Uterus (tissue), 4 donors: ENCODE data around the gene MAGEA12. TPM values are rescaled to one million over a fixed set of nuclear protein-coding genes. Genes with fewer than 3 reads are reported as not detected.
"Not testable (repeated sequence)": the region's sequence is repeated elsewhere in the genome, so short reads cannot be mapped to it uniquely, and the experiment has no call there.

Source experiments
- DNase-seq, 2 donors: peaks; one replicate each; pipeline ENCODE4 v3.0.0-alpha.2; 2019 to 2020
- H3K27ac ChIP-seq, 2 donors: fragments of 200-600 bp; sonication (generic); 1 replicate in 1 of 2; 2 replicates in 1 of 2; pipeline ENCODE4 v1.5.1; 2016 to 2018
- H3K27me3 ChIP-seq, 2 donors: fragments of 200-600 bp; sonication (generic); one replicate each; pipeline ENCODE4 v1.5.1; 2018 to 2019; ENCODE audit warnings: control low read depth in 1 of 2
- H3K36me3 ChIP-seq, 2 donors: fragments of 200-600 bp; sonication (generic); one replicate each; pipeline ENCODE4 v1.5.1; 2019; ENCODE audit warnings: control low read depth in 1 of 2
- H3K4me1 ChIP-seq, 2 donors: fragments of 200-600 bp; sonication (generic); one replicate each; pipeline ENCODE4 v1.5.1; 2018 to 2019; ENCODE audit warnings: control low read depth in 1 of 2
- H3K4me3 ChIP-seq, 2 donors: fragments of 200-600 bp; sonication (generic); 1 replicate in 1 of 2; 2 replicates in 1 of 2; pipeline ENCODE4 v1.5.1; 2018 to 2019; ENCODE audit warnings: mild to moderate bottlenecking in 1 of 2
- H3K9me3 ChIP-seq, 2 donors: fragments of 200-600 bp; sonication (generic); one replicate each; pipeline ENCODE4 v1.5.1; 2019; ENCODE audit warnings: control low read depth in 1 of 2
- CTCF ChIP-seq, 4 experiments: fragments of 200-600 bp in 2 of 4; fragments of 450-650 bp in 2 of 4; sonication (generic) in 2 of 4; IDR thresholded peaks; one replicate each; pipeline ENCODE4 v1.5.1; 2016 to 2019; ENCODE audit warnings: antibody characterized with exemption in 4 of 4, mild to moderate bottlenecking in 2 of 4, moderate library complexity in 1 of 4
- POLR2A ChIP-seq, 2 donors: fragments of 450-650 bp; IDR thresholded peaks; one replicate each; pipeline ENCODE4 v1.6.1; 2016; ENCODE audit warnings: antibody characterized with exemption in 2 of 2, mild to moderate bottlenecking in 1 of 2, moderate library complexity in 1 of 2
- intact Hi-C: fragments of 100-400 bp; cut with DNase I; formaldehyde crosslinking; loops from one replicate; pipeline ENCODE4 v1.15.1; 2023; ENCODE audit warnings: low total_unique reads
- total RNA-seq, 4 donors: library from RNA; depleted of rRNA in 3 of 4; stranded (reverse); fragments of >200 nt in 3 of 4; gene quantifications; one replicate each; pipeline versions ENCODE4 v1.1.0 to v1.2.4, GENCODE V29; 2014 to 2023
- donor health status: DM: yes; HTN: yes; CAD: no.

MAGEA12 gene, protein sequence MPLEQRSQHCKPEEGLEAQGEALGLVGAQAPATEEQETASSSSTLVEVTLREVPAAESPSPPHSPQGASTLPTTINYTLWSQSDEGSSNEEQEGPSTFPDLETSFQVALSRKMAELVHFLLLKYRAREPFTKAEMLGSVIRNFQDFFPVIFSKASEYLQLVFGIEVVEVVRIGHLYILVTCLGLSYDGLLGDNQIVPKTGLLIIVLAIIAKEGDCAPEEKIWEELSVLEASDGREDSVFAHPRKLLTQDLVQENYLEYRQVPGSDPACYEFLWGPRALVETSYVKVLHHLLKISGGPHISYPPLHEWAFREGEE
- total RNA-seq, result not detected

GRCh38 chrX:152733261-152733975 lies at the start of gene MAGEA12, which contains the start of gene CSAG1:
Gene MAGEA12, plus strand, starts transcription at chrX:152733757. Its CDS starts 2,405 bp downstream, at chrX:152736162.
Gene CSAG1, minus strand, starts transcription at chrX:152733721. Its CDS starts 1,261 bp downstream, at chrX:152732460.
- Histone ChIP-seq H3K27ac (no peak within 1 kb of the TSS), H3K36me3 (no peaks in the 10 kb centered on the region), H3K4me3 (no peak within 1 kb of the TSS), H3K27me3 (no peaks in the 10 kb centered on the region), H3K4me1 (no peaks in the 10 kb centered on the region), H3K9me3 (no peaks in the 10 kb centered on the region)
- intact Hi-C loops, result no loop called here
- no peak for DNase-seq
- TF ChIP-seq CTCF (IDR thresholded peaks at IDR 0.05) (no peak), POLR2A (IDR thresholded peaks at IDR 0.05) (no peak)

DNA sequence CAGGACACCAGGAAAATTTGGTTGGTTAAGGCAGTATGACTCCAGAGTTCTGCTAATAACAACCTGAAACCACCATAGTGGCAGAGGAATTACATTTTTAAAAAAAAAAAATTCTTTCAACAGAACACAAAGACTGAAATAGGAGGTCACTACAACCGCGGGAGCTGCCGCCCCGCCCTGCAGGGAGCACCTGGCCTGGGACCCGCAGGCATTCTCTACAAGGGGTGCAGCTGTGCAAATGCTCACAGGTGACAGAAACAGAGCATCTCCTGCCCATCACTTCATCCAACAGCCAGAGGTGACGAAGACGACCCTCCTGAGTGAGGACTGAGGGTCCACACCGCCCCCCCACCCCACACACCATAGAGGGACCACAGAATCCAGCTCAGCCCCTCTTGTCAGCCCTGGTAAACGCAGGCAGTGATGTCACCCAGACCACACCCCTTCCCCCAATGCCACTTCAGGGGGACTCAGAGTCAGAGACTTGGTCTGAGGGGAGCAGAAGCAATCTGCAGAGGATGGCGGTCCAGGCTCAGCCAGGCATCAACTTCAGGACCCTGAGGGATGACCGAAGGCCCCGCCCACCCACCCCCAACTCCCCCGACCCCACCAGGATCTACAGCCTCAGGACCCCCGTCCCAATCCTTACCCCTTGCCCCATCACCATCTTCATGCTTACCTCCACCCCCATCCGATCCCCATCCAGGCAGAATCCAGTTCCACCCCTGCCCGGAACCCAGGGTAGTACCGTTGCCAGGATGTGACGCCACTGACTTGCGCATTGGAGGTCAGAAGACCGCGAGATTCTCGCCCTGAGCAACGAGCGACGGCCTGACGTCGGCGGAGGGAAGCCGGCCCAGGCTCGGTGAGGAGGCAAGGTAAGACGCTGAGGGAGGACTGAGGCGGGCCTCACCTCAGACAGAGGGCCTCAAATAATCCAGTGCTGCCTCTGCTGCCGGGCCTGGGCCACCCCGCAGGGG lies 35.3 kb upstream of the MAGEA12 start, which contains the start of gene MAGEA3:
MAGEA3 (plus strand) TSS at position 843 of the 980 bp plus-strand sequence. CDS start 2,039 bp downstream, outside the sequence.
- intact Hi-C loops, H3K36me3 ChIP-seq, DNase-seq: not testable (repeated sequence)

DNA sequence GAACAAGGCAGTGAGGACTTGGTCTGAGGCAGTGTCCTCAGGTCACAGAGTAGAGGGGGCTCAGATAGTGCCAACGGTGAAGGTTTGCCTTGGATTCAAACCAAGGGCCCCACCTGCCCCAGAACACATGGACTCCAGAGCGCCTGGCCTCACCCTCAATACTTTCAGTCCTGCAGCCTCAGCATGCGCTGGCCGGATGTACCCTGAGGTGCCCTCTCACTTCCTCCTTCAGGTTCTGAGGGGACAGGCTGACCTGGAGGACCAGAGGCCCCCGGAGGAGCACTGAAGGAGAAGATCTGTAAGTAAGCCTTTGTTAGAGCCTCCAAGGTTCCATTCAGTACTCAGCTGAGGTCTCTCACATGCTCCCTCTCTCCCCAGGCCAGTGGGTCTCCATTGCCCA lies 33.2 kb upstream of the MAGEA12 start:
- H3K27ac ChIP-seq, H3K36me3 ChIP-seq, H3K4me3 ChIP-seq, DNase-seq, H3K9me3 ChIP-seq, H3K27me3 ChIP-seq, H3K4me1 ChIP-seq, intact Hi-C loops: not testable (repeated sequence)

More for the DNA sequence above, 35.3 kb upstream of the MAGEA12 start, which contains the start of gene MAGEA3:
- H3K27me3 ChIP-seq, H3K27ac ChIP-seq, H3K4me3 ChIP-seq, H3K4me1 ChIP-seq, H3K9me3 ChIP-seq: not testable (repeated sequence)

GRCh38 chrX:152706500-152706899 lies 27.1 kb upstream of the MAGEA12 start:
- H3K27me3 ChIP-seq, H3K27ac ChIP-seq, H3K4me1 ChIP-seq, H3K9me3 ChIP-seq, intact Hi-C loops, DNase-seq, H3K36me3 ChIP-seq, H3K4me3 ChIP-seq: not testable (repeated sequence)

DNA sequence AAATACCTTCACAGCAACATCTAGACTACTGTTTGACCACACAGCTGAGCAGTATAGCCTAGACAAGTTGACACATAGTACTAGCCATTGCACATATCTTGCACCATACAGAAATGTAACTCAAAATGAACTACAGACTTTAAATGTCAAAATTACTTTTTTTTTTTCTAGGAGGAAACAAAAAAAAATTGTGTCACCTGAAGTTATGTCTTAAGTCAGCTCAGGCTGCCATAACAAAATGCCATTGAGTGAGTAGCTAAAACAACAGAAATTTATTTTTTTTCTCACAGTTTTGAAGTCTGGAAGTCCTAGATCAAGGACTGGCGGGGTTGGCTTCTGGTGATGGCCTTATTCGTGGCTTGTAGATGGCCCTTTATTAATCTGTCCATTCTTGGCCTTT lies 24.4 kb upstream of the MAGEA12 start, which contains the start of gene CSAG2:
CSAG2 (minus strand) TSS at position 101 of the 400 bp plus-strand sequence. CDS start 161 bp downstream, outside the sequence.
- H3K4me1 ChIP-seq, H3K36me3 ChIP-seq, intact Hi-C loops, H3K27me3 ChIP-seq, H3K9me3 ChIP-seq, H3K27ac ChIP-seq, DNase-seq, H3K4me3 ChIP-seq: not testable (repeated sequence)

DNA sequence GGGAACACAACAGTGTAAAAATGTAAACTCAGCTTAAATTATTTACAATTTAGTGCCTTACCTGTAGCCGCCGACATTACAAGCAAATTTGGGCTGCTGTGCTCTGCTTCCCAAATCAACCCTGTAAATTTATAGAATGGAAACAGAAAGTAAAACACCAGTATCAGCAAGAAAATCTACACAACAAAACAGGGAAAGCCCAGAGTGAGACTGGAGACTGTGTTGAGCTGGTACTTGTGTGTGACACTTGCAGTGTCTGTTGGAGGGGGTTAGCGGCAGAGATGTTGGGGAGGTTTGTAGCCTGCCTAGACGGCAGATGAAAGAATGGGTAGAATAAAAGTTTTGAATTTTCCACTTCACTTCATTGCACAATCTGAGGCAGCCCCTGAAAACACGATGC lies 20.4 kb upstream of the MAGEA12 start:
- H3K36me3 ChIP-seq, H3K27ac ChIP-seq, H3K27me3 ChIP-seq, H3K4me1 ChIP-seq, H3K9me3 ChIP-seq, H3K4me3 ChIP-seq, intact Hi-C loops, DNase-seq: not testable (repeated sequence)

- H3K27me3 ChIP-seq, intact Hi-C loops, H3K9me3 ChIP-seq, DNase-seq, H3K27ac ChIP-seq, H3K4me1 ChIP-seq, H3K4me3 ChIP-seq, H3K36me3 ChIP-seq: not testable (repeated sequence)
These were observed 19.5 kb upstream of the MAGEA12 start, which contains the start of gene MAGEA2B for GRCh38 chrX:152713815-152714787. Gene MAGEA2B, plus strand, starts transcription at chrX:152714628. Its CDS starts 2,479 bp downstream, at chrX:152717107.
